Measurements from ENCODE around the gene CUL3. TPM values are rescaled to one million over a fixed set of nuclear protein-coding genes. Genes with fewer than 3 reads are reported as not detected.
"Not testable (repeated sequence)": the region's sequence is repeated elsewhere in the genome, so short reads cannot be mapped to it uniquely, and the experiment has no call there.

Gene CUL3
- total RNA-seq, 1 donor from 2014 or later: 77.1 TPM

GRCh38 chr2:224583033-224583432 lies 2.1 kb downstream of the CUL3 start:
- not testable (repeated sequence) for DNase-seq (ENCODE audit: low spot score)

- no peak for DNase-seq (ENCODE audit: low spot score)
Observed at GRCh38 chr2:224580248-224580647, 4.9 kb downstream of the CUL3 start.

GRCh38 chr2:224579411-224579810 lies 5.8 kb downstream of the CUL3 start:
- no peak for DNase-seq (ENCODE audit: low spot score)

GRCh38 chr2:224577541-224577940 lies 7.6 kb downstream of the CUL3 start:
- no peak for DNase-seq (ENCODE audit: low spot score)

- DNase-seq (ENCODE audit: low spot score): no peak
Observed at GRCh38 chr2:224576088-224576715, 9.0 kb downstream of the CUL3 start.

- DNase-seq (ENCODE audit: low spot score): no peak
Observed at GRCh38 chr2:224574423-224575084, 10.6 kb downstream of the CUL3 start.

GRCh38 chr2:224573724-224574123 lies 11.4 kb downstream of the CUL3 start:
- DNase-seq (ENCODE audit: low spot score): no peak

- DNase-seq (ENCODE audit: low spot score): no peak
Observed at GRCh38 chr2:224572338-224572737, 12.8 kb downstream of the CUL3 start.

- no peak for DNase-seq (ENCODE audit: low spot score)
Observed at GRCh38 chr2:224570328-224570993, 14.7 kb downstream of the CUL3 start.

GRCh38 chr2:224569654-224570053 lies 15.5 kb downstream of the CUL3 start:
- DNase-seq (ENCODE audit: low spot score): no peak

GRCh38 chr2:224565452-224566035 lies 19.6 kb downstream of the CUL3 start:
- no peak for DNase-seq (ENCODE audit: low spot score)

- no peak for DNase-seq (ENCODE audit: low spot score)
Observed at GRCh38 chr2:224563537-224563936, 21.6 kb downstream of the CUL3 start.

- DNase-seq (ENCODE audit: low spot score): no peak
Observed at GRCh38 chr2:224562831-224563230, 22.3 kb downstream of the CUL3 start.

GRCh38 chr2:224561234-224562005 lies 23.7 kb downstream of the CUL3 start:
- no peak for DNase-seq (ENCODE audit: low spot score)

GRCh38 chr2:224560549-224560948 lies 24.6 kb downstream of the CUL3 start:
- no peak for DNase-seq (ENCODE audit: low spot score)

GRCh38 chr2:224557610-224558009 lies 27.6 kb downstream of the CUL3 start:
- DNase-seq (ENCODE audit: low spot score): no peak

GRCh38 chr2:224556381-224556780 lies 28.8 kb downstream of the CUL3 start:
- no peak for DNase-seq (ENCODE audit: low spot score)

- DNase-seq (ENCODE audit: low spot score): no peak
Observed at GRCh38 chr2:224555823-224556366, 29.3 kb downstream of the CUL3 start.

GRCh38 chr2:224552771-224553170 lies 32.4 kb downstream of the CUL3 start:
- DNase-seq (ENCODE audit: low spot score): no peak

- DNase-seq (ENCODE audit: low spot score): no peak
Observed at GRCh38 chr2:224551693-224552092, 33.5 kb downstream of the CUL3 start.

GRCh38 chr2:224546926-224547325 lies 38.2 kb downstream of the CUL3 start:
- no peak for DNase-seq (ENCODE audit: low spot score)
